GM18526 (cell line): ENCODE measurements around the gene DYRK1A.

ENCODE experiments used
- POLR2A ChIP-seq: IDR thresholded peaks from 3 replicates; pipeline ENCODE4 v1.6.1; 2011; ENCODE audit not compliant: insufficient read length; ENCODE audit errors: extremely low read depth

The DYRK1A gene

GRCh38 chr21:37498664-37499063 is 132.1 kb downstream of the DYRK1A start:
- no peak for TF ChIP-seq POLR2A

DNA sequence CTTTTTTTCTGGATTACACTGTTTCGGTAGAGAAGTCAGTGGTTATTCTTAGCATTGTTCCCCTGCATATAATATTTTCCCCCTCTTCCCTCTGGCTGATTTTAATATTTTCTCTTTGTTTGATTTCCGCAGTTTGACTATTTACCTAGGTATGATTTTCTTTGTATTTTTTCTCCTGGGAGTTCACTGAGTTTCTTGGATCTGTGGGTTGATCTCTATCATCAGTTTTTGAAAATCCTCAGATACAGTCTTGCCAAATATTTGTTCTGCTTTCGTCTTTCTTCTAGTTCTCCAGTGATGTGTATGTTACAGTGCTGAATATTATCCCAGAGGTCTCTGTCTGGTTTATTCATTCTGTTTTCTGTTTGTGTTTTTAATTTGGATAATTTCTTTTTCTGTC is 136.4 kb downstream of the DYRK1A start:
- no peak for TF ChIP-seq POLR2A

- no peak for TF ChIP-seq POLR2A
Measured at GRCh38 chr21:37503848-37504467, 137.4 kb downstream of the DYRK1A start.

- no peak for TF ChIP-seq POLR2A
Measured at GRCh38 chr21:37505963-37506362, 139.4 kb downstream of the DYRK1A start.

DNA sequence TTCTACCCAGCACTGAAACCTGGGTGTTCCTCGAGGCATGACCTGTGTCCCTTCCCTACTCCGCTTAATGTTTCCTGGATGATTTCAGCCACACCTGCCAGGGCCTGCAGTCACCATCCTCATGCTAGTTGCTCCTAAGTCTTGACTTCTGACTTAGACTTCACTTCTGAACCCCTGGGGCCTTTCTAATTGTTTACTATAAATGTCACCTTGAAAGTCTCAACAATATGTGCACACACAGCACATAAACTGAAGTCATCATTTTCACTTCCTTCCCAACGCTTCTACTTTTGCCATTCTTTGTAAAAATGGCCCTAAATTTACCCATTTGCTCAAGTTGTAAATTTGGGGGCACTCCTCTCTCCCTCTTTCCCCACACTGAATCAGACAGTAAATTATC is 141.1 kb downstream of the DYRK1A start:
- no peak for TF ChIP-seq POLR2A

GRCh38 chr21:37508341-37508740 is 141.8 kb downstream of the DYRK1A start:
- TF ChIP-seq POLR2A, result no peak

- no peak for TF ChIP-seq POLR2A
Measured at GRCh38 chr21:37509802-37510393, 143.3 kb downstream of the DYRK1A start.

DNA sequence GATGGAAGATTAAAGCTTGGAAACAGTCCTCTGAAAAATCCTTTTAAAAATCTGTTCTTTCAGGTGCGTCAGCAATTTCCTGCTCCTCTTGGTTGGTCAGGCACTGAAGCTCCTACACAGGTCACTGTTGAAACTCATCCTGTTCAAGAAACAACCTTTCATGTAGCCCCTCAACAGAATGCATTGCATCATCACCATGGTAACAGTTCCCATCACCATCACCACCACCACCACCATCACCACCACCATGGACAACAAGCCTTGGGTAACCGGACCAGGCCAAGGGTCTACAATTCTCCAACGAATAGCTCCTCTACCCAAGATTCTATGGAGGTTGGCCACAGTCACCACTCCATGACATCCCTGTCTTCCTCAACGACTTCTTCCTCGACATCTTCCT is 145.3 kb downstream of the DYRK1A start:
- TF ChIP-seq POLR2A, result no peak

GRCh38 chr21:37513383-37513782 is 146.8 kb downstream of the DYRK1A start:
- TF ChIP-seq POLR2A, result no peak

GRCh38 chr21:37514038-37514667 is 147.6 kb downstream of the DYRK1A start:
- no peak for TF ChIP-seq POLR2A

DNA sequence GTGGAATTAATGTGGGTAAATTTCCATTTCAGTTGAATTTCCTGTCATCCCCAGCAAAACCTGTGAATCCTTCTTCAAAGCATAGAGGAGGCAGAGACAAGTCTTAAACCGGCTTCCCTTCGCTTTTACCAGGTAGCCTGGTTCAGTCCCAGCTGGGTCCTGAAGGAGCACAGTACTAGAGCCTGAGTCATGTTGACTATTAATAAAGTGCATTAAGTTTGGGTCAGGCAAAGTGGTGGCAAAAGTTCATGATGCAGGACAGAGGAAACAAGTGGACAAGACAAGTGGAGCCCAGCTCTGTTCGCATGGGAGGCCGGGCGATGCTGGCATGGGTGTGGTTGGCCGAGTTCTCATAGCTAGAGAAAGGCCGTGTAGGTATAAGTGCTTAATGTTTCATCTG is 150.4 kb downstream of the DYRK1A start:
- TF ChIP-seq POLR2A, result no peak

DNA sequence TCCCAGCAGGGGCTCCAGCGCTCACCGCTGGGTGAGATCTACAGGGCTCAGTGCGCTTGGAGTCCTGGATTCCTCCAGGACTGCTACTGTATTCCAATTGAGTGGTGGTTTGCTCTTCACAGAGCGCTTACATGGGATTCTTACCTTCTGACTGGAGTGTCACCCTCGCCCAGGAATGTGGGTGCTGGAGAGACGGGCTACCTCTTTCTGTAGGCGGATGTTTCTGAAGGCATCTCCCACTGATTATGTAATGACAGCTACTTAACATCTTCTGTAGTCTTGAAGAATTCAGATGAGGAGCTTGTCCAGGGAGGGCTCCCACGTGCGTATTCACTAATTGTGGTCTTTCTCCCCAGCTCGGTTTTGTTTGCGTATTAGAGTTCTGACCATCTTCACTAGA is 154.2 kb downstream of the DYRK1A start:
- no peak for TF ChIP-seq POLR2A

DNA sequence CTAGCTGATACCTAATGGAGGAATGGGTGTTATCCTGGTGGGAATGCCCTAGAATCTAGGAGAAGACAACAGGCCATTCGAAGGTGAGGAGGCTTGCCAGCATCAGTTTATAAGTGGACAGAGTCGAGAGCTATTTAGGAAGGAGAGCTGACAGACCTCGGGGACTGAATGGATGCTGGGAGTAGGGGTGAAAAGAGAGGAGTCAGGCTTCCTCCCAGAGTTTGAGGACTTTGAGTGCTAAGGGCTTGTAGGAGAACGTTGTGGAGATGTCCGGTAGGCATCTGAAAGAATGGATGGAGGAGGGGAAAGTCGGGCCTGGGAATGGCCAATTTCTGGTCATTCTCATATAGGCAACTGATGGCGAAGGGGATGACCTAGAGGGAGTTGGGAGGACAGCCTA is 155.1 kb downstream of the DYRK1A start:
- no peak for TF ChIP-seq POLR2A

- TF ChIP-seq POLR2A, result no peak
Measured at GRCh38 chr21:37522641-37523295, 156.2 kb downstream of the DYRK1A start.

DNA sequence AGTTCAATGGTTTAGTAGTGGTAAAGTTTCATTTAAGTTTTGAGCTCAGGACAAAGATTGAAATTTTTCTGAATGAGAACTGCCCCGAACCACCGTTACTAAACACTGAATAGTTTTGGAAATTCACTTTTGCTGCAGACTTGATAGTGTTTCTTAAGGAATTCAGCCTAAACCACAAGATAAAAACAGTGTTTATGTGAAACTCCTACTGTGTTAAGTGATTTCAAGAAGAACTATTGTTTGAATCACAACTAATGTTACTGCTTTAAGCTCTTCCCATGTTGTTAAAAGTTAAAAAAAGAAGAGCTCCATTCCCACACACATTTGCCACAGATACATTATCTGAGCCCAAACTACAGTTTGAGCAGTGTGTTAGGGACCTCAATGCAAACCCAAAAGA is 159.2 kb downstream of the DYRK1A start:
- no peak for TF ChIP-seq POLR2A

DNA sequence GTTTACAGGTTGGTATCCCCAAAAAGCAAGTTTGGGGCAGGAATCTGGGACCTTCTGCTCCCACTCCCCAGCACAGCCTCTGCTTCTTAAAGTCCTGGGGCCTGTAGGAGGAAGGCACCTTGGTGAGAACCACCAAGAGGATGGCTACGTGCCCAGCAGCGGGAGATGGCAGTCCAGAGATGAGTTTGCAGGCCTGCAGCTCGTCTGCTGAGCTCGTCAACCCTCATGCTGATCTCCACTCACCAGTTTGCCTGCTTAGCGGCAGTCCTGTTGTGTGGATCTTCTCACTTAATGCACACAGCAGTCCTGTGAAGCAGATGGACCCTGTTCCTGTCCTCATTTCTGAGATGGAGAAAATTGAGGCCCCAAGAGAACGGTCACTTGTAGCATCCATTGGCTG is 160.5 kb downstream of the DYRK1A start:
- no peak for TF ChIP-seq POLR2A

DNA sequence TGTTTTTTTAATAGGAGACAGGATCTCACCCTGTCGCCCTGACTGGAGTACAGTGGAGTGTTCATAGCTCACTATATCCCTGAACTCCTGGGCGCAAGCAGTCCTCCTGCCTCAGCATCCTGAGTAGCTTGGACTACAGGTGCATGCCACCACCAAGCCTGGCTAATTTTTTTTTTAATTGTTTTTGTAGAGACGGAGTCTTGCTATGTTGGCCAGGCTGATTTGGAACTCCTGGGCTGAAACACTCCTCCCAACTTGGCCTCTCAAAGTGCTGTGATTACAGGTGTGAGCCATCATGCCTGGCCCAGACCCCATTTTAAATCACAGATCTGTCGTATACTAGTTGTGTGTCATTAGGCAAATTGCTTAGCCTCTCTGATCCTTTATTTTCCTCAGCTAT is 161.1 kb downstream of the DYRK1A start:
- no peak for TF ChIP-seq POLR2A
